ENCODE measurements around the gene EHD2.
"Not testable (repeated sequence)": the region's sequence is repeated elsewhere in the genome, so short reads cannot be mapped to it uniquely, and the experiment has no call there.

EHD2 gene

GRCh38 chr19:47760632-47760999 is 47.4 kb downstream of the EHD2 start:
- Mint-ChIP-seq H3K27me3 (no peaks in the 10 kb centered on the region), H3K4me3 (no peak overlapping the region), H3K36me3 (peaks cover 9% of the 10 kb centered on the region), H3K27ac (no peak overlapping the region), H3K9me3 (ENCODE audit: low read depth) (no peaks in the 10 kb centered on the region), H3K4me1 (ENCODE audit: low read depth) (no peaks in the 10 kb centered on the region)

- Mint-ChIP-seq H3K4me1 (ENCODE audit: low read depth) (no peaks in the 10 kb centered on the region), H3K27me3 (no peaks in the 10 kb centered on the region), H3K4me3 (no peak overlapping the region), H3K9me3 (ENCODE audit: low read depth) (no peaks in the 10 kb centered on the region), H3K36me3 (peaks cover 9% of the 10 kb centered on the region), H3K27ac (no peak overlapping the region)
Observed at GRCh38 chr19:47761566-47761965, 48.3 kb downstream of the EHD2 start.

GRCh38 chr19:47762151-47762550 is 48.9 kb downstream of the EHD2 start:
- Mint-ChIP-seq H3K36me3 (peaks cover 8% of the 10 kb centered on the region), H3K4me1 (ENCODE audit: low read depth) (no peaks in the 10 kb centered on the region), H3K27me3 (no peaks in the 10 kb centered on the region), H3K27ac (no peak overlapping the region), H3K9me3 (ENCODE audit: low read depth) (no peaks in the 10 kb centered on the region), H3K4me3 (no peak overlapping the region)

- no peak overlapping the region for H3K4me3 Mint-ChIP-seq
- no peaks in the 10 kb centered on the region for H3K9me3 Mint-ChIP-seq (ENCODE audit: low read depth)
- H3K36me3 Mint-ChIP-seq = peaks cover 7% of the 10 kb centered on the region
- no peaks in the 10 kb centered on the region for H3K4me1 Mint-ChIP-seq (ENCODE audit: low read depth)
- no peaks in the 10 kb centered on the region for H3K27me3 Mint-ChIP-seq
- H3K27ac Mint-ChIP-seq = no peak overlapping the region
Observed at GRCh38 chr19:47762615-47763308, 49.5 kb downstream of the EHD2 start.

- H3K4me1 Mint-ChIP-seq (ENCODE audit: low read depth); H3K27me3 Mint-ChIP-seq; H3K27ac Mint-ChIP-seq; H3K9me3 Mint-ChIP-seq (ENCODE audit: low read depth); H3K36me3 Mint-ChIP-seq; H3K4me3 Mint-ChIP-seq: not testable (repeated sequence)
Observed at GRCh38 chr19:47764705-47765104, 51.5 kb downstream of the EHD2 start.

- Mint-ChIP-seq H3K36me3 (no peaks in the 10 kb centered on the region), H3K4me3 (no peak overlapping the region), H3K27me3 (no peaks in the 10 kb centered on the region), H3K4me1 (ENCODE audit: low read depth) (no peaks in the 10 kb centered on the region), H3K27ac (no peak overlapping the region), H3K9me3 (ENCODE audit: low read depth) (no peaks in the 10 kb centered on the region)
Observed at GRCh38 chr19:47765523-47766358, 52.5 kb downstream of the EHD2 start.

GRCh38 chr19:47766359-47766620 is 53.1 kb downstream of the EHD2 start:
- Mint-ChIP-seq H3K4me3 (no peak overlapping the region), H3K27ac (no peak overlapping the region), H3K4me1 (ENCODE audit: low read depth) (no peaks in the 10 kb centered on the region), H3K27me3 (no peaks in the 10 kb centered on the region), H3K9me3 (ENCODE audit: low read depth) (no peaks in the 10 kb centered on the region), H3K36me3 (no peaks in the 10 kb centered on the region)

- no peaks in the 10 kb centered on the region for H3K36me3 Mint-ChIP-seq
- H3K27ac Mint-ChIP-seq = no peak overlapping the region
- H3K4me1 Mint-ChIP-seq (ENCODE audit: low read depth) = no peaks in the 10 kb centered on the region
- no peak overlapping the region for H3K4me3 Mint-ChIP-seq
- H3K9me3 Mint-ChIP-seq (ENCODE audit: low read depth) = no peaks in the 10 kb centered on the region
- H3K27me3 Mint-ChIP-seq = no peaks in the 10 kb centered on the region
Observed at GRCh38 chr19:47766670-47767069, 53.4 kb downstream of the EHD2 start.

- H3K27me3 Mint-ChIP-seq = no peaks in the 10 kb centered on the region
- H3K4me1 Mint-ChIP-seq (ENCODE audit: low read depth) = no peaks in the 10 kb centered on the region
- H3K36me3 Mint-ChIP-seq = no peaks in the 10 kb centered on the region
Observed at GRCh38 chr19:47767349-47767748, 54.1 kb downstream of the EHD2 start.

GRCh38 chr19:47768604-47769003 is 55.4 kb downstream of the EHD2 start:
- H3K9me3 Mint-ChIP-seq (ENCODE audit: low read depth) = no peaks in the 10 kb centered on the region
- H3K4me1 Mint-ChIP-seq (ENCODE audit: low read depth) = no peaks in the 10 kb centered on the region
- H3K27me3 Mint-ChIP-seq = no peaks in the 10 kb centered on the region
- H3K4me3 Mint-ChIP-seq = no peak overlapping the region
- no peak overlapping the region for H3K27ac Mint-ChIP-seq
- H3K36me3 Mint-ChIP-seq = no peaks in the 10 kb centered on the region

More at GRCh38 chr19:47767349-47767748, 54.1 kb downstream of the EHD2 start:
- Mint-ChIP-seq H3K4me3 (no peak overlapping the region), H3K9me3 (ENCODE audit: low read depth) (no peaks in the 10 kb centered on the region), H3K27ac (no peak overlapping the region)

GRCh38 chr19:47769534-47769933 is 56.3 kb downstream of the EHD2 start:
- Mint-ChIP-seq H3K4me1 (ENCODE audit: low read depth) (no peaks in the 10 kb centered on the region), H3K27ac (no peak overlapping the region), H3K27me3 (no peaks in the 10 kb centered on the region), H3K36me3 (no peaks in the 10 kb centered on the region), H3K9me3 (ENCODE audit: low read depth) (no peaks in the 10 kb centered on the region), H3K4me3 (no peak overlapping the region)

GRCh38 chr19:47771291-47771690 is 58.1 kb downstream of the EHD2 start:
- H3K27ac Mint-ChIP-seq; H3K36me3 Mint-ChIP-seq; H3K4me3 Mint-ChIP-seq; H3K27me3 Mint-ChIP-seq; H3K4me1 Mint-ChIP-seq (ENCODE audit: low read depth); H3K9me3 Mint-ChIP-seq (ENCODE audit: low read depth): not testable (repeated sequence)

GRCh38 chr19:47776568-47776967 is 63.3 kb downstream of the EHD2 start:
- Mint-ChIP-seq H3K4me3 (peak overlapping the region; percentile 27), H3K27ac (no peak overlapping the region), H3K9me3 (ENCODE audit: low read depth) (no peaks in the 10 kb centered on the region), H3K4me1 (ENCODE audit: low read depth) (peaks cover 17% of the 10 kb centered on the region), H3K27me3 (no peaks in the 10 kb centered on the region), H3K36me3 (no peaks in the 10 kb centered on the region)

- H3K27me3 Mint-ChIP-seq; H3K36me3 Mint-ChIP-seq; H3K9me3 Mint-ChIP-seq (ENCODE audit: low read depth): not testable (repeated sequence)
- Mint-ChIP-seq H3K27ac (peak overlapping the region; percentile 89), H3K4me1 (ENCODE audit: low read depth) (peaks cover 20% of the 10 kb centered on the region), H3K4me3 (peak overlapping the region; percentile 94)
Observed at GRCh38 chr19:47777245-47778048, 64.2 kb downstream of the EHD2 start.

Data from activated naive CD8-positive, alpha-beta T cell (primary cell).